SK-N-MC (cell line): ENCODE measurements around the gene RANBP9.

Experiments used
- EZH2 ChIP-seq: fragments of 200-600 bp; sonication (generic); IDR thresholded peaks from one replicate; pipeline ENCODE4 v1.6.1; 2017; ENCODE audit warnings: antibody characterized with exemption
- POLR2AphosphoS5 ChIP-seq: IDR thresholded peaks from 2 replicates; pipeline ENCODE4 v1.6.1; 2012; ENCODE audit warnings: mild to moderate bottlenecking, low read depth, low read length, borderline replicate concordance

GRCh38 chr6:13733178-13733887 is 21.7 kb upstream of the RANBP9 start:
- TF ChIP-seq EZH2 (no peak), POLR2AphosphoS5 (no peak)
